SK-N-SH treated with all-trans-retinoic acid at 6 μM for 48 hours (cell line): ENCODE results near the gene DHPS.

Experiments
- ARNTL ChIP-seq: fragments of 450-650 bp; formaldehyde crosslinking; IDR thresholded peaks from 2 replicates; pipeline ENCODE4 v1.5.0; 2020; ENCODE audit warnings: low read depth, mild to moderate bottlenecking, moderate library complexity, borderline replicate concordance
- BACH2 ChIP-seq: fragments of 250-450 bp; sonication (Bioruptor Pico); IDR thresholded peaks from 2 replicates; pipeline ENCODE4 v1.9.0; 2021; ENCODE audit warnings: mild to moderate bottlenecking, borderline replicate concordance
- GLIS3 ChIP-seq: fragments of 250-450 bp; sonication (Bioruptor Pico); IDR thresholded peaks from 2 replicates; pipeline ENCODE4 v1.5.0; 2020; ENCODE audit warnings: mild to moderate bottlenecking, moderate library complexity
- ISL1 ChIP-seq: fragments of 250-450 bp; sonication (Bioruptor Pico); IDR thresholded peaks from 2 replicates; pipeline ENCODE4 v2.1.2; 2022; ENCODE audit warnings: mild to moderate bottlenecking, moderate library complexity
- TOX ChIP-seq: fragments of 250-450 bp; sonication (Bioruptor Pico); IDR thresholded peaks from 2 replicates; pipeline ENCODE4 v1.8.0; 2021; ENCODE audit warnings: mild to moderate bottlenecking, moderate library complexity, borderline replicate concordance
- ZFP3 ChIP-seq: fragments of 250-450 bp; sonication (Bioruptor Pico); IDR thresholded peaks from 2 replicates; pipeline ENCODE4 v1.5.0; 2020; ENCODE audit warnings: mild to moderate bottlenecking, moderate library complexity
- TF ChIP-seq, protein P1 (sequence below): fragments of 250-450 bp; sonication (Bioruptor Pico); IDR thresholded peaks from 2 replicates; pipeline ENCODE4 v1.5.1; 2021; ENCODE audit warnings: mild to moderate bottlenecking, moderate library complexity

DNA sequence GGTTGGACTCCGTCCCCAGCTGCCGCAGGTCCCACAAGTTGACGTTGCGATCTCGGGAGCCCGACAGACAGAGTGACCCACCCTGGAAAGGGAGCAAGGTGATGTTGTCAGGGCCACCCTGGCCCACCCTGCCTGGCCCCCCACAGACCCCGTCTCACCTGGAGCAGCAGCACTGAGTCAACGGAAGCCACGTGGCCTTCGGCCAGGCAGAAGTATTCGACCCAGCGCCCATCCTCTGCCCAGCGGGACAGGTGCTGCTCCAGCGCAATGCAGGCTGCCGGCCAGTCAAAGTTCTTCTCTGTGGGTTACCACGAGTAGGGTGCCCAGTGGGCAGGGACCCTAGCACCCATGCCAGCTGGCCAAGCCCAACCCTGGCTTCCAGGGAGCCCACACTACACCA, 13.0 kb upstream of the DHPS start:
- no peak for TF ChIP-seq ISL1
- no peak for TF ChIP-seq ARNTL (CRISPR knock-in tag)
- TF ChIP-seq TOX: no peak
- TF ChIP-seq BACH2 (CRISPR knock-in tag): no peak
- no peak for TF ChIP-seq GLIS3 (CRISPR knock-in tag)
- TF ChIP-seq, protein P1, sequence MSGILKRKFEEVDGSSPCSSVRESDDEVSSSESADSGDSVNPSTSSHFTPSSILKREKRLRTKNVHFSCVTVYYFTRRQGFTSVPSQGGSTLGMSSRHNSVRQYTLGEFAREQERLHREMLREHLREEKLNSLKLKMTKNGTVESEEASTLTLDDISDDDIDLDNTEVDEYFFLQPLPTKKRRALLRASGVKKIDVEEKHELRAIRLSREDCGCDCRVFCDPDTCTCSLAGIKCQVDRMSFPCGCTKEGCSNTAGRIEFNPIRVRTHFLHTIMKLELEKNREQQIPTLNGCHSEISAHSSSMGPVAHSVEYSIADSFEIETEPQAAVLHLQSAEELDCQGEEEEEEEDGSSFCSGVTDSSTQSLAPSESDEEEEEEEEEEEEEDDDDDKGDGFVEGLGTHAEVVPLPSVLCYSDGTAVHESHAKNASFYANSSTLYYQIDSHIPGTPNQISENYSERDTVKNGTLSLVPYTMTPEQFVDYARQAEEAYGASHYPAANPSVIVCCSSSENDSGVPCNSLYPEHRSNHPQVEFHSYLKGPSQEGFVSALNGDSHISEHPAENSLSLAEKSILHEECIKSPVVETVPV: no peak
- TF ChIP-seq ZFP3 (CRISPR knock-in tag): no peak
